Gastroesophageal sphincter (tissue), 4 donors: ENCODE results near the gene TLX2. TPM values are rescaled to one million over a fixed set of nuclear protein-coding genes. Genes with fewer than 3 reads are reported as not detected.

ENCODE experiments used
- ATAC-seq: fragments of 150-250 bp; one replicate; pipeline ENCODE4 v1.9.1; 2016; ENCODE audit warnings: mild to moderate bottlenecking, moderate library complexity
- H3K27ac ChIP-seq, 4 donors: fragments of 200-600 bp; sonication (generic) in 3 of 4; 1 replicate in 3 of 4; 2 replicates in 1 of 4; pipeline ENCODE4 v1.5.1; 2016 to 2019
- H3K27me3 ChIP-seq: fragments of 200-600 bp; sonication (generic); one replicate; pipeline ENCODE4 v1.5.1; 2019
- H3K36me3 ChIP-seq, 2 donors: fragments of 200-600 bp; sonication (generic); one replicate each; pipeline ENCODE4 v1.5.1; 2019; ENCODE audit warnings: control low read depth in 1 of 2
- H3K4me1 ChIP-seq, 3 donors: fragments of 200-600 bp; sonication (generic); 1 replicate in 2 of 3; 2 replicates in 1 of 3; pipeline ENCODE4 v1.5.1; 2016 to 2019; ENCODE audit warnings: control low read depth in 2 of 3
- H3K4me3 ChIP-seq, 2 donors: fragments of 200-600 bp; sonication (generic); one replicate each; pipeline ENCODE4 v1.5.1; 2019; ENCODE audit warnings: mild to moderate bottlenecking in 1 of 2, moderate library complexity in 1 of 2
- H3K9me3 ChIP-seq, 3 donors: fragments of 200-600 bp; sonication (generic); one replicate each; pipeline ENCODE4 v1.5.1; 2017 to 2019; ENCODE audit warnings: control low read depth in 2 of 3
- EP300 ChIP-seq: sonication (generic); formaldehyde crosslinking; IDR thresholded peaks from one replicate; pipeline ENCODE4 v1.6.1; 2017; ENCODE audit warnings: antibody characterized with exemption, mild to moderate bottlenecking
- POLR2A ChIP-seq, 2 donors: fragments of 450-650 bp; IDR thresholded peaks; one replicate each; pipeline ENCODE4 v1.6.1; 2017; ENCODE audit warnings: antibody characterized with exemption in 2 of 2, mild to moderate bottlenecking in 2 of 2, moderate library complexity in 1 of 2
- POLR2AphosphoS5 ChIP-seq: sonication (generic); formaldehyde crosslinking; IDR thresholded peaks from one replicate; pipeline ENCODE4 v1.6.1; 2017; ENCODE audit warnings: antibody characterized with exemption
- WGBS, 2 donors: methylation state at CpG; one replicate each; pipeline ENCODE4 v1.1.5; 2018; ENCODE audit warnings: low coverage in 1 of 2; 5-methylcytosine and 5-hydroxymethylcytosine counted together
- total RNA-seq, 4 donors: library from RNA; depleted of rRNA; stranded (reverse); fragments of >200 nt; gene quantifications; one replicate each; pipeline ENCODE4 v1.1.0, GENCODE V29; 2016
- TF ChIP-seq, protein P1 (sequence below), 4 experiments: fragments of 200-600 bp in 2 of 4; fragments of 450-650 bp in 2 of 4; sonication (generic) in 1 of 4; IDR thresholded peaks; one replicate each; pipeline ENCODE4 v1.5.1; 2017 to 2019; ENCODE audit warnings: antibody characterized with exemption in 4 of 4, mild to moderate bottlenecking in 2 of 4, moderate library complexity in 2 of 4

Gene TLX2
- total RNA-seq, 4 donors from 2014 or later: 0.27 to 0.94 TPM; not detected in 2

DNA sequence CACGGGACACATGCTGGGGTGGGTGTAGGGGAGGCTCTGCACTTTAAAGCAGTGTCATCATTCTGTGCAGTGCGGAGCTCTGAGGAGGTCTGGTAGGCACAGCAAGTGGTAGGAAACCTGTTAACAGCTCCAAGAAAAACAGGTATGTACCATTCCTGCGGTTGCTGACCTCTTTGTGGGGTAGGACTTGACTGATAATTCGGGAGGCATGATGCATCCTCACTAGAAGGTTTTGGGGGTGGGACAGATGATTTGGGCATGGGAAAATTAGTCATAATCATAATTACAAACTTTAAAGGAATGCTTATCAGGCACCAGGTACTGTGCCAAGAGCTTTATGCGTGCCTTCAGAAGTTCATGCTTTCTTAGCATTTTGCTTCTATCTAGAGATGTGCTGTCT, 50.0 kb downstream of the TLX2 start:
- TF ChIP-seq EP300: no peak
- TF ChIP-seq, protein P1, sequence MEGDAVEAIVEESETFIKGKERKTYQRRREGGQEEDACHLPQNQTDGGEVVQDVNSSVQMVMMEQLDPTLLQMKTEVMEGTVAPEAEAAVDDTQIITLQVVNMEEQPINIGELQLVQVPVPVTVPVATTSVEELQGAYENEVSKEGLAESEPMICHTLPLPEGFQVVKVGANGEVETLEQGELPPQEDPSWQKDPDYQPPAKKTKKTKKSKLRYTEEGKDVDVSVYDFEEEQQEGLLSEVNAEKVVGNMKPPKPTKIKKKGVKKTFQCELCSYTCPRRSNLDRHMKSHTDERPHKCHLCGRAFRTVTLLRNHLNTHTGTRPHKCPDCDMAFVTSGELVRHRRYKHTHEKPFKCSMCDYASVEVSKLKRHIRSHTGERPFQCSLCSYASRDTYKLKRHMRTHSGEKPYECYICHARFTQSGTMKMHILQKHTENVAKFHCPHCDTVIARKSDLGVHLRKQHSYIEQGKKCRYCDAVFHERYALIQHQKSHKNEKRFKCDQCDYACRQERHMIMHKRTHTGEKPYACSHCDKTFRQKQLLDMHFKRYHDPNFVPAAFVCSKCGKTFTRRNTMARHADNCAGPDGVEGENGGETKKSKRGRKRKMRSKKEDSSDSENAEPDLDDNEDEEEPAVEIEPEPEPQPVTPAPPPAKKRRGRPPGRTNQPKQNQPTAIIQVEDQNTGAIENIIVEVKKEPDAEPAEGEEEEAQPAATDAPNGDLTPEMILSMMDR (IDR thresholded peaks at IDR 0.05): no peak
- no peak for TF ChIP-seq POLR2A (IDR thresholded peaks at IDR 0.05)
- no peak for TF ChIP-seq POLR2AphosphoS5
- Histone ChIP-seq H3K36me3 (no peaks in the 10 kb centered on the region), H3K9me3 (no peaks in the 10 kb centered on the region), H3K4me3 (no peak overlapping the region), H3K27ac (no peak overlapping the region), H3K27me3 (peaks cover 61% of the 10 kb centered on the region), H3K4me1 (no peaks in the 10 kb centered on the region)
- 43 to 65% methylated on average over 5 of the region's 5 CpGs for WGBS, 2 donors
- no peak for ATAC-seq

- Histone ChIP-seq H3K4me1 (no peaks in the 10 kb centered on the region), H3K9me3 (no peaks in the 10 kb centered on the region), H3K36me3 (no peaks in the 10 kb centered on the region), H3K27me3 (peaks cover 47% of the 10 kb centered on the region), H3K4me3 (no peak overlapping the region), H3K27ac (no peak overlapping the region)
- ATAC-seq: no peak
- WGBS, 2 donors: 66% methylated on average over 7 of the region's 7 CpGs
- TF ChIP-seq POLR2AphosphoS5: no peak
- TF ChIP-seq, protein P1 (IDR thresholded peaks at IDR 0.05): no peak
- TF ChIP-seq EP300: no peak
- no peak for TF ChIP-seq POLR2A (IDR thresholded peaks at IDR 0.05)
Observed at GRCh38 chr2:74566076-74566753, 52.0 kb downstream of the TLX2 start.

- Histone ChIP-seq H3K4me3 (no peak overlapping the region), H3K27ac (no peak overlapping the region), H3K27me3 (peaks cover 42% of the 10 kb centered on the region), H3K36me3 (no peaks in the 10 kb centered on the region), H3K9me3 (no peaks in the 10 kb centered on the region), H3K4me1 (no peaks in the 10 kb centered on the region)
- no peak for ATAC-seq
- TF ChIP-seq POLR2AphosphoS5 (no peak), POLR2A (IDR thresholded peaks at IDR 0.05) (no peak), EP300 (no peak)
- TF ChIP-seq, protein P1 (IDR thresholded peaks at IDR 0.05): no peak
Observed at GRCh38 chr2:74566754-74567085, 52.5 kb downstream of the TLX2 start.

Other genes with a start within 250 kb of the TLX2 start
- gene SLC4A5, start 171.0 kb upstream of the TLX2 start, total RNA-seq: 1 to 10 TPM; 1.8 to 9.4 (median 5.0) TPM
- gene DCTN1, start 134.1 kb upstream of the TLX2 start, total RNA-seq: 100 to 1,000 TPM; 132 to 197 (median 170) TPM
- gene C2orf81, start 92.8 kb upstream of the TLX2 start, total RNA-seq: 1 to 10 TPM in 3 of 4 donors, under 1 TPM in 1; 0.62 to 1.4 (median 1.2) TPM
- 10 to 100 TPM in 1 of 4 donors, 1 to 10 TPM in 3; 4.2 to 12.4 (median 8.8) TPM for gene WDR54, start 92.7 kb upstream of the TLX2 start, total RNA-seq
- 10 to 100 TPM; 10.9 to 17.3 (median 14.0) TPM for gene RTKN, start 72.5 kb upstream of the TLX2 start, total RNA-seq
- gene INO80B, start 59.4 kb upstream of the TLX2 start, total RNA-seq: 10 to 100 TPM; 14.3 to 26.4 (median 19.2) TPM
- gene WBP1, start 56.0 kb upstream of the TLX2 start, total RNA-seq: 10 to 100 TPM; 44.2 to 91.5 (median 47.0) TPM
- 10 to 100 TPM; 26.1 to 34.2 (median 29.3) TPM for gene MOGS, start 49.1 kb upstream of the TLX2 start, total RNA-seq
- gene MRPL53, start 41.8 kb upstream of the TLX2 start, total RNA-seq: 10 to 100 TPM; 18.0 to 76.7 (median 30.2) TPM
- gene CCDC142, start 31.5 kb upstream of the TLX2 start, total RNA-seq: 10 to 100 TPM in 3 of 4 donors, 1 to 10 TPM in 1; 7.3 to 41.6 (median 13.7) TPM
- gene TTC31, start 31.4 kb upstream of the TLX2 start, total RNA-seq: 10 to 100 TPM; 16.5 to 27.2 (median 19.5) TPM
- gene LBX2, start 14.8 kb upstream of the TLX2 start, total RNA-seq: under 1 TPM in 2 of 4 donors, not detected in 2; 0.40 to 0.58 TPM
- gene PCGF1, start 6.8 kb upstream of the TLX2 start, total RNA-seq: 10 to 100 TPM in 3 of 4 donors, 1 to 10 TPM in 1; 9.6 to 24.0 (median 18.2) TPM
- not detected for gene DQX1, start 11.8 kb downstream of the TLX2 start, total RNA-seq
- 10 to 100 TPM; 62.7 to 92.1 (median 86.2) TPM for gene AUP1, start 15.3 kb downstream of the TLX2 start, total RNA-seq
- gene HTRA2, start 15.5 kb downstream of the TLX2 start, total RNA-seq: 10 to 100 TPM; 25.0 to 37.6 (median 29.1) TPM
- gene LOXL3, start 39.5 kb downstream of the TLX2 start, total RNA-seq: 10 to 100 TPM in 1 of 4 donors, 1 to 10 TPM in 3; 7.2 to 13.2 (median 8.6) TPM
- gene DOK1, start 40.3 kb downstream of the TLX2 start, total RNA-seq: 10 to 100 TPM; 16.3 to 28.8 (median 19.5) TPM
- under 1 TPM in 1 of 4 donors, not detected in 3; 0.81 TPM for gene M1AP, start 133.9 kb downstream of the TLX2 start, total RNA-seq
- gene SEMA4F, start 139.8 kb downstream of the TLX2 start, total RNA-seq: 10 to 100 TPM in 1 of 4 donors, 1 to 10 TPM in 3; 2.7 to 11.5 (median 3.6) TPM